ENCODE results near the gene RPS6KA6.

Gene RPS6KA6

GRCh38 chrX:84182516-84182915 lies 5.5 kb downstream of the RPS6KA6 start:
- no peak for ATAC-seq
- TF ChIP-seq CREB5 (CRISPR knock-in tag; IDR thresholded peaks at IDR 0.05; ENCODE audit: low read depth) (no peak), TOX (CRISPR knock-in tag; IDR thresholded peaks at IDR 0.05; ENCODE audit: borderline replicate concordance) (no peak), CSRNP3 (CRISPR knock-in tag; IDR thresholded peaks at IDR 0.05) (no peak), ZC3H10 (CRISPR knock-in tag; IDR thresholded peaks at IDR 0.05) (no peak), TCF4 (CRISPR knock-in tag; IDR thresholded peaks at IDR 0.05; ENCODE audit: borderline replicate concordance) (no peak), ZFP30 (CRISPR knock-in tag; IDR thresholded peaks at IDR 0.05) (no peak), ZNF70 (CRISPR knock-in tag; IDR thresholded peaks at IDR 0.05) (no peak), ZNF565 (CRISPR knock-in tag; conservative IDR thresholded peaks at IDR 0.05; ENCODE audit: low read depth) (no peak), GLIS3 (CRISPR knock-in tag; IDR thresholded peaks at IDR 0.05) (no peak), CSDC2 (CRISPR knock-in tag; IDR thresholded peaks at IDR 0.05) (no peak)

GRCh38 chrX:84175958-84176357 lies 12.0 kb downstream of the RPS6KA6 start:
- no peak for ATAC-seq

GRCh38 chrX:84175274-84175673 lies 12.7 kb downstream of the RPS6KA6 start:
- ATAC-seq: peak; percentile 74
- no peak for TF ChIP-seq ISL1 (CRISPR knock-in tag; IDR thresholded peaks at IDR 0.05)
- no peak for TF ChIP-seq ZNF70 (CRISPR knock-in tag; IDR thresholded peaks at IDR 0.05)
- TF ChIP-seq TOX (CRISPR knock-in tag; IDR thresholded peaks at IDR 0.05; ENCODE audit: borderline replicate concordance): no peak
- TF ChIP-seq CSRNP3 (CRISPR knock-in tag; IDR thresholded peaks at IDR 0.05): no peak
- no peak for TF ChIP-seq ZFP3 (CRISPR knock-in tag; IDR thresholded peaks at IDR 0.05)
- no peak for TF ChIP-seq OSR1 (CRISPR knock-in tag; IDR thresholded peaks at IDR 0.05)
- no peak for TF ChIP-seq TCF4 (CRISPR knock-in tag; IDR thresholded peaks at IDR 0.05; ENCODE audit: borderline replicate concordance)
- no peak for TF ChIP-seq ZNF8 (CRISPR knock-in tag; IDR thresholded peaks at IDR 0.05)
- TF ChIP-seq CREB5 (CRISPR knock-in tag; IDR thresholded peaks at IDR 0.05; ENCODE audit: low read depth): no peak

More at GRCh38 chrX:84175958-84176357, 12.0 kb downstream of the RPS6KA6 start:
- TF ChIP-seq ZC3H10 (CRISPR knock-in tag; IDR thresholded peaks at IDR 0.05): no peak
- TF ChIP-seq CSDC2 (CRISPR knock-in tag; IDR thresholded peaks at IDR 0.05): no peak
- TF ChIP-seq PPARA (CRISPR knock-in tag; IDR thresholded peaks at IDR 0.05; ENCODE audit: borderline replicate concordance): no peak
- TF ChIP-seq TOX (CRISPR knock-in tag; IDR thresholded peaks at IDR 0.05; ENCODE audit: borderline replicate concordance): no peak
- TF ChIP-seq ESRRG (CRISPR knock-in tag; IDR thresholded peaks at IDR 0.05): no peak
- no peak for TF ChIP-seq CSRNP3 (CRISPR knock-in tag; IDR thresholded peaks at IDR 0.05)
- TF ChIP-seq ZFP3 (CRISPR knock-in tag; IDR thresholded peaks at IDR 0.05): no peak

GRCh38 chrX:84174348-84174747 lies 13.7 kb downstream of the RPS6KA6 start:
- TF ChIP-seq ISL1 (CRISPR knock-in tag; IDR thresholded peaks at IDR 0.05) (no peak), OSR1 (CRISPR knock-in tag; IDR thresholded peaks at IDR 0.05) (no peak), GLIS3 (CRISPR knock-in tag; IDR thresholded peaks at IDR 0.05) (no peak), POU6F1 (CRISPR knock-in tag; IDR thresholded peaks at IDR 0.05; ENCODE audit: borderline replicate concordance, low read depth) (no peak), TOX (CRISPR knock-in tag; IDR thresholded peaks at IDR 0.05; ENCODE audit: borderline replicate concordance) (no peak), ZNF70 (CRISPR knock-in tag; IDR thresholded peaks at IDR 0.05) (no peak), ZNF8 (CRISPR knock-in tag; IDR thresholded peaks at IDR 0.05) (no peak), PATZ1 (CRISPR knock-in tag; IDR thresholded peaks at IDR 0.05; ENCODE audit: borderline replicate concordance) (no peak), TSHZ2 (CRISPR knock-in tag; IDR thresholded peaks at IDR 0.05) (no peak)
- ATAC-seq: no peak
